Stomach (tissue), 9 donors: Measurements from ENCODE around the gene OBSCN. TPM values are rescaled to one million over a fixed set of nuclear protein-coding genes. Genes with fewer than 3 reads are reported as not detected.

ENCODE experiments used
- DNase-seq, 2 donors: peaks; one replicate each; pipeline versions ENCODE4 v3.0.0 to v3.0.0-alpha.2; 2013 to 2019
- H3K27ac ChIP-seq, 5 donors: fragments of 200-600 bp in 4 of 5; sonication (generic) in 4 of 5; one replicate each; pipeline ENCODE4 v1.5.1; 2013 to 2019; ENCODE audit warnings: mild to moderate bottlenecking in 1 of 5, moderate library complexity in 1 of 5
- H3K27me3 ChIP-seq, 3 donors: fragments of 200-600 bp; sonication (generic); one replicate each; pipeline ENCODE4 v1.5.1; 2017 to 2019; ENCODE audit warnings: mixed run types in 1 of 3
- H3K36me3 ChIP-seq, 4 donors: fragments of 200-600 bp; sonication (generic); 1 replicate in 3 of 4; 2 replicates in 1 of 4; pipeline ENCODE4 v1.5.1; 2016 to 2019
- H3K4me1 ChIP-seq, 4 donors: fragments of 200-600 bp; sonication (generic); one replicate each; pipeline ENCODE4 v1.5.1; 2016 to 2019
- H3K4me3 ChIP-seq, 4 donors: fragments of 200-600 bp; sonication (generic) in 3 of 4; one replicate each; pipeline ENCODE4 v1.5.1; 2016 to 2019; ENCODE audit warnings: mild to moderate bottlenecking in 1 of 4
- H3K9me3 ChIP-seq, 4 donors: fragments of 200-600 bp; sonication (generic); one replicate each; pipeline ENCODE4 v1.5.1; 2016 to 2019
- EP300 ChIP-seq: sonication (generic); formaldehyde crosslinking; IDR thresholded peaks from one replicate; pipeline ENCODE4 v1.6.1; 2017; ENCODE audit warnings: antibody characterized with exemption
- POLR2A ChIP-seq, 4 donors: fragments of 450-650 bp; IDR thresholded peaks; one replicate each; pipeline ENCODE4 v1.6.1; 2016; ENCODE audit warnings: antibody characterized with exemption in 4 of 4, control low read depth in 2 of 4, mild to moderate bottlenecking in 1 of 4, moderate library complexity in 1 of 4
- POLR2AphosphoS5 ChIP-seq, 3 donors: sonication (generic); formaldehyde crosslinking; IDR thresholded peaks; one replicate each; pipeline ENCODE4 v1.6.1; 2016; ENCODE audit warnings: antibody characterized with exemption in 3 of 3
- WGBS, 5 donors: extraction: QIAGEN DNeasy Blood & Tissue Kit in 3 of 5; methylation state at CpG; one replicate each; pipeline versions ENCODE4 v1.1.5 to v1.1.7; 2013 to 2018; 5-methylcytosine and 5-hydroxymethylcytosine counted together
- intact Hi-C: fragments of 100-400 bp; cut with DNase I; formaldehyde crosslinking; loops from one replicate; pipeline ENCODE4 v1.15.1; 2023; ENCODE audit warnings: low total_unique reads
- polyA plus RNA-seq, 3 donors: library from polyadenylated mRNA; stranded (reverse); fragments of 200-250 nt; gene quantifications; one replicate each; pipeline ENCODE4 v1.2.3, GENCODE V29; 2013
- total RNA-seq, 5 donors: library from RNA; depleted of rRNA; stranded (reverse); fragments of >200 nt; gene quantifications; one replicate each; pipeline versions ENCODE4 v1.1.0 to v1.2.3, GENCODE V29; 2014 to 2016
- TF ChIP-seq, protein P1 (sequence below), 7 experiments: fragments of 450-650 bp in 4 of 7; fragments of 200-600 bp in 3 of 7; sonication (generic) in 3 of 7; IDR thresholded peaks; one replicate each; pipeline ENCODE4 v1.5.1; 2016 to 2019; ENCODE audit warnings: antibody characterized with exemption in 7 of 7, control low read depth in 2 of 7, mild to moderate bottlenecking in 1 of 7
- donor health status: healthy with polysubstance abuse.
- donor health status: Bipolar disorder and iron deficiency.
- donor health status: healthy.

OBSCN gene
- total and polyA plus RNA-seq, 8 donors = 7.2 to 111 (median 24.7) TPM

GRCh38 chr1:228413241-228414010, 205.6 kb downstream of the OBSCN start:
- H3K27ac ChIP-seq = no peak overlapping the region
- H3K27me3 ChIP-seq = peaks cover 0 to 42% (median 38%) of the 10 kb centered on the region in 3 donors
- DNase-seq = no peak
- H3K36me3 ChIP-seq = peaks cover 0 to 16% (median 11%) of the 10 kb centered on the region in 4 donors
- H3K4me3 ChIP-seq = no peak overlapping the region
- intact Hi-C loops = no loop called here
- WGBS, 5 donors = 84 to 94% (median 87%) methylated on average over 9 to 10 of the region's 10 CpGs
- TF ChIP-seq POLR2AphosphoS5 (IDR thresholded peaks at IDR 0.05) = no peak
- no peak for TF ChIP-seq POLR2A (IDR thresholded peaks at IDR 0.05)
- TF ChIP-seq, protein P1, sequence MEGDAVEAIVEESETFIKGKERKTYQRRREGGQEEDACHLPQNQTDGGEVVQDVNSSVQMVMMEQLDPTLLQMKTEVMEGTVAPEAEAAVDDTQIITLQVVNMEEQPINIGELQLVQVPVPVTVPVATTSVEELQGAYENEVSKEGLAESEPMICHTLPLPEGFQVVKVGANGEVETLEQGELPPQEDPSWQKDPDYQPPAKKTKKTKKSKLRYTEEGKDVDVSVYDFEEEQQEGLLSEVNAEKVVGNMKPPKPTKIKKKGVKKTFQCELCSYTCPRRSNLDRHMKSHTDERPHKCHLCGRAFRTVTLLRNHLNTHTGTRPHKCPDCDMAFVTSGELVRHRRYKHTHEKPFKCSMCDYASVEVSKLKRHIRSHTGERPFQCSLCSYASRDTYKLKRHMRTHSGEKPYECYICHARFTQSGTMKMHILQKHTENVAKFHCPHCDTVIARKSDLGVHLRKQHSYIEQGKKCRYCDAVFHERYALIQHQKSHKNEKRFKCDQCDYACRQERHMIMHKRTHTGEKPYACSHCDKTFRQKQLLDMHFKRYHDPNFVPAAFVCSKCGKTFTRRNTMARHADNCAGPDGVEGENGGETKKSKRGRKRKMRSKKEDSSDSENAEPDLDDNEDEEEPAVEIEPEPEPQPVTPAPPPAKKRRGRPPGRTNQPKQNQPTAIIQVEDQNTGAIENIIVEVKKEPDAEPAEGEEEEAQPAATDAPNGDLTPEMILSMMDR (IDR thresholded peaks at IDR 0.05) = no peak
- no peak for TF ChIP-seq EP300
- peaks cover 15 to 30% (median 22%) of the 10 kb centered on the region in 4 donors for H3K4me1 ChIP-seq
- no peaks in the 10 kb centered on the region for H3K9me3 ChIP-seq

DNA sequence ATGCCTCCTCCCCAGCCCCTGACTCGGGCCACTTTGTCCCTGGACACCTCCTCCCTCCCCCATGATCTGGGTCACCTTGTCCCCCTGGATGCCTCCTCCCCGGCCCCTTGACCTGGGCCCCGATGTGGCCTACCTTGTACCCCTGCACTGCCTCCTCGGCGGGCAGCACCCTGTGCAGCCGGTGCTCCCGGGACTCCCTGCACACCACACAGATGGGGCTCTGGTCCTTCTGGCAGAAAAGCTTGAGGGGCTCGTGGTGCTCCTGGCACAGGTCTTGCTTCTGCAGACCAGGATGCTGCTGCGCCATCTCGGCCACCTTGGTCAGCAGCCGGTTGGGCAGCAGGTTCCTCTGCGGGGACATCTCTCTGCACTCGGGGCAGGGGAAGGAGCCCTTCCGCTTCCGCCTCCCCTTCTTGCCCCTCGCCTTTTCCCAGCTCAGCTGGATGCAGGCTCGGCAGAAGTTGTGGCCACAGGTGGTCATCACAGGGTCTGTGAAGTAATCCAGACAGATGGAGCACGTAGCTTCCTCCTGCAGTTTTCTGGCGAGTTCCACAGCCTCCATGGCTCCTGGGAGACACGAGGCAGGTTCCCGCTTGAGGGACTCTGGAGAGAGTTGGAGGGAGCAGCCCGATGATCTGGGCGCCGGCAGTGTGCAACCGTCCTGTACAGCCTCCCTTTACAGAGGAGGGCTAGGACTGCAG, 206.8 kb downstream of the OBSCN start:
- peaks cover 15 to 23% (median 18%) of the 10 kb centered on the region in 4 donors for H3K4me1 ChIP-seq
- DNase-seq = no peak
- H3K36me3 ChIP-seq = peaks cover 0 to 16% (median 11%) of the 10 kb centered on the region in 4 donors
- no peak overlapping the region for H3K4me3 ChIP-seq
- peaks cover 0 to 52% (median 38%) of the 10 kb centered on the region in 3 donors for H3K27me3 ChIP-seq
- intact Hi-C loops = no loop called here
- H3K27ac ChIP-seq = no peak overlapping the region
- no peaks in the 10 kb centered on the region for H3K9me3 ChIP-seq
- TF ChIP-seq, protein P1 (IDR thresholded peaks at IDR 0.05) = no peak
- TF ChIP-seq POLR2AphosphoS5 (IDR thresholded peaks at IDR 0.05) (no peak), EP300 (no peak), POLR2A (IDR thresholded peaks at IDR 0.05) (no peak)
- WGBS, 5 donors = 76 to 85% (median 83%) methylated on average over 21 to 25 of the region's 25 CpGs

DNA sequence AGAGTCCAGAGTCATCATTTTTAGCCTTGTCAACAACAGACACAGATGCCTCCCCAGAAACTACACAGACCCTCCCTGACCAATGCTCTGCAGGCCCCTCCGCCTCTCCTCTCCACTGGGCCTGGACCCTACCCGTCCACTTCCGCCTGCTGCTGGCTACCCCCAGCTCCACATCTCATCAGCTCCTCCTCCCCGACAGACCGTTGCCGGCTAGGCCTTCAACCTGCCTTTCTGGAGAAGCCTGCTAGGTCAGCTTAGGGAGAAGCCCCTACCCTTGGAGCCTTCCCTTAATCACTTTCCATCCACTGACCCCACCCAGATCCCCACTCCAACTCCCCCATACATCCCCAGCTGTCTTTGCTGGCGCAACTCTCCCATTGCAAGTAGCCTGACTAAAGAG, 207.4 kb downstream of the OBSCN start:
- Histone ChIP-seq H3K27ac (no peak overlapping the region), H3K36me3 (peaks cover 0 to 14% (median 8%) of the 10 kb centered on the region in 4 donors), H3K9me3 (no peaks in the 10 kb centered on the region), H3K4me3 (no peak overlapping the region), H3K4me1 (peaks cover 15 to 23% (median 18%) of the 10 kb centered on the region in 4 donors), H3K27me3 (peaks cover 0 to 57% (median 38%) of the 10 kb centered on the region in 3 donors)
- no peak for TF ChIP-seq EP300
- TF ChIP-seq POLR2AphosphoS5 (IDR thresholded peaks at IDR 0.05) = no peak
- TF ChIP-seq, protein P1 (IDR thresholded peaks at IDR 0.05) = no peak
- TF ChIP-seq POLR2A (IDR thresholded peaks at IDR 0.05) = no peak
- intact Hi-C loops = no loop called here
- DNase-seq = peak in 1 of 2 donors; percentile 39
- WGBS, 5 donors = 40 to 55% (median 46%) methylated on average over 7 of the region's 7 CpGs

GRCh38 chr1:228415853-228416216, 208.0 kb downstream of the OBSCN start:
- Histone ChIP-seq H3K9me3 (no peaks in the 10 kb centered on the region), H3K4me3 (peak overlapping the region; percentile 36 to 58 (median 42)), H3K27me3 (peaks cover 0 to 63% (median 38%) of the 10 kb centered on the region in 3 donors), H3K36me3 (peaks cover 0 to 8% (median 2%) of the 10 kb centered on the region in 4 donors), H3K4me1 (peaks cover 15 to 23% (median 18%) of the 10 kb centered on the region in 4 donors), H3K27ac (peak overlapping the region in 1 of 5 donors; percentile 54)
- intact Hi-C loops = no loop called here
- no peak for DNase-seq
- 21 to 29% (median 23%) methylated on average over 17 to 23 of the region's 23 CpGs for WGBS, 5 donors
- TF ChIP-seq, protein P1 (IDR thresholded peaks at IDR 0.05) = no peak
- TF ChIP-seq POLR2A (IDR thresholded peaks at IDR 0.05) (no peak), POLR2AphosphoS5 (IDR thresholded peaks at IDR 0.05) (no peak), EP300 (no peak)
